ENCODE measurements around the gene RIPOR3. TPM values are rescaled to one million over a fixed set of nuclear protein-coding genes. Genes with fewer than 3 reads are reported as not detected.
A peak's percentile ranks its signal among the peaks of the same experiment; 100 is the strongest.

Gene RIPOR3
- total RNA-seq, 2 experiments from 2014 or later = not detected

DNA sequence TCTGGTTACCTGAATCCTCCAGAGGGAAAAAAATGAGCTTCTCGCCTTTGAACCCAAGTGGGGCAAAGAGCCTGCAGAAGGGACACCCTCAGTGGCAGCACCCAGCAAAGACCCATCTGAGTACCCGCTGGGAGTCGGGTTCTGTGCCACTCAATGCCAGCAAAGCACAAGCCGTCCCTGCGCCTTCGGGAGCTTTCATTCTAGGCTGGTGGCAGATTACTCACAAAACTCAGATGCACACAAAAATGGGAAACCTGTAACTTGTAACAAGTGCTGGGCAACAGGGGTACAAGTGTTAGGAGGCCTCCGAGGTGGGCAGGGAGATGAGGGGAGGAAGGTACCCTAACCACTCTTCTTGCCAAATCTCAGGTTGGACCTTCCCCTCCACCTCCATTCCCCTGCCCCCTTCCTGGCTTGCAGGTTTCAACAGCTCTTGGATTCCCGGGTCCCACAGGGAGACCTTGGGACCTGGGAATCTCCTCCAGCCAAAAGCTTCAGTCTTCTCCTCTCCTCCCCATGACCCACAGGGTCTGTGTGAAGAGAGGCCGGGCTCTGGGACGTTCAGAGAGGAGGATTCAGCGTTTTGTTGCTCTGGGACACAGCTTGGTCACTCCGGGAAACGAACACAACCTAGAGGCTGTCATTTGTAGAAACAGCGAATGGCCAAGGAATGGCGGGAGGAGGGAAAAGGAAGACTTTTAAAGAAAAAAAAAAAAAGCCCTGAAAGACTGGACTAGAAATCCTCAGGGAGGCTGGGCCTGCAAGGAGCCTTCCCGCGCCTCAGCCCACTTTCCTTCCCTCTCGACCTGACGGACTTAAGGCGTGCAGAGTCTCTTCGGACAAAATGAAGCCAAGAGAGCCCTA lies 38.8 kb upstream of the RIPOR3 start:
- CTCF ChIA-PET = interaction anchor here (2.7 kb wide), 1 partner anchor 20 kb away, joined by 12 read pairs; no protein-coding TSS in a partner anchor
- peak overlapping the region; percentile 70 for H3K27ac Mint-ChIP-seq
- H3K4me1 Mint-ChIP-seq (ENCODE audit: low read depth) = peaks cover 36% of the 10 kb centered on the region
- no peaks in the 10 kb centered on the region for H3K9me3 Mint-ChIP-seq
- peak overlapping the region; percentile 86 for H3K4me3 Mint-ChIP-seq
- no peaks in the 10 kb centered on the region for H3K36me3 Mint-ChIP-seq (ENCODE audit: low read depth)
- no peaks in the 10 kb centered on the region for H3K27me3 Mint-ChIP-seq (ENCODE audit: low read depth)
- no peak for DNase-seq
- intact Hi-C loops (cut with micrococcal nuclease) = loop anchor here (2.0 to 10.0 kb wide), 5 partner anchors 65 to 752 kb away; partner anchors contain the start of genes BCAS4, CEBPB and UBE2V1

GRCh38 chr20:50728981-50729874 lies 37.9 kb upstream of the RIPOR3 start:
- Mint-ChIP-seq H3K4me3 (no peak overlapping the region), H3K4me1 (ENCODE audit: low read depth) (peaks cover 32% of the 10 kb centered on the region), H3K27me3 (ENCODE audit: low read depth) (no peaks in the 10 kb centered on the region), H3K36me3 (ENCODE audit: low read depth) (no peaks in the 10 kb centered on the region), H3K27ac (no peak overlapping the region), H3K9me3 (no peaks in the 10 kb centered on the region)
- CTCF ChIA-PET = interaction anchor here (0.6 to 2.7 kb wide), 2 partner anchors 20 to 739 kb away, joined by 6 to 12 read pairs; no protein-coding TSS in a partner anchor
- intact Hi-C loops (cut with micrococcal nuclease) = no loop called here
- no peak for DNase-seq

DNA sequence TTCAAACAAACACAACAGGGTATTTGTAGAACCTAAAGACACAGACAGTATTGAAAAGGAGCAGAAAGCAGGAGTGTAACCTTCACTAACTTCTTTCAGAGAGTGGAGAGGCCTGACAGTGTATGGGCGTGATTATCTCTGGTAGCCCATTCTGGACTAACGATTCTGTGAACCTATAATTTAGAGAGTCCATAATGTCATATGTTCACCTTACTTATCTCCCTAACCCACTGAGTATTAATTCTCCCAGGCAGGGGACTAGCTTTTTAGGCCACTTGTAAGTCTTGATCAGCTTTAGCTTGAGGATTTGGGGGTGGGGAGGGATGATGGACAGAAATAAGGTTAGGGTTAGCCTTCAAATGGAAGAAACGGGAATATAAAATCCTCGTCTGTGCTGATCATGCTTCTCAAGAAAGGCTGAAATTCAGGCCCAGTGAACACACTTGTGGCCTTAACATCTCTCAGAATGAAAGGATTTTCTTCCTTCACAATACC lies 37.2 kb upstream of the RIPOR3 start:
- H3K27me3 Mint-ChIP-seq (ENCODE audit: low read depth) = no peaks in the 10 kb centered on the region
- intact Hi-C loops (cut with micrococcal nuclease) = no loop called here
- no peak overlapping the region for H3K4me3 Mint-ChIP-seq
- peaks cover 30% of the 10 kb centered on the region for H3K4me1 Mint-ChIP-seq (ENCODE audit: low read depth)
- H3K9me3 Mint-ChIP-seq = no peaks in the 10 kb centered on the region
- H3K36me3 Mint-ChIP-seq (ENCODE audit: low read depth) = no peaks in the 10 kb centered on the region
- no peak for DNase-seq
- no peak overlapping the region for H3K27ac Mint-ChIP-seq
- CTCF ChIA-PET = interaction anchor here (2.7 kb wide), 1 partner anchor 21 kb away, joined by 12 read pairs; no protein-coding TSS in a partner anchor

- CTCF ChIA-PET = interaction anchor here (2.7 kb wide), 1 partner anchor 22 kb away, joined by 12 read pairs; no protein-coding TSS in a partner anchor
- no peak for DNase-seq
- Mint-ChIP-seq H3K4me3 (no peak overlapping the region), H3K4me1 (ENCODE audit: low read depth) (peaks cover 26% of the 10 kb centered on the region), H3K9me3 (no peaks in the 10 kb centered on the region), H3K27me3 (ENCODE audit: low read depth) (no peaks in the 10 kb centered on the region), H3K27ac (no peak overlapping the region), H3K36me3 (ENCODE audit: low read depth) (no peaks in the 10 kb centered on the region)
- intact Hi-C loops (cut with micrococcal nuclease) = no loop called here
Observed at GRCh38 chr20:50727792-50728485, 36.6 kb upstream of the RIPOR3 start.

DNA sequence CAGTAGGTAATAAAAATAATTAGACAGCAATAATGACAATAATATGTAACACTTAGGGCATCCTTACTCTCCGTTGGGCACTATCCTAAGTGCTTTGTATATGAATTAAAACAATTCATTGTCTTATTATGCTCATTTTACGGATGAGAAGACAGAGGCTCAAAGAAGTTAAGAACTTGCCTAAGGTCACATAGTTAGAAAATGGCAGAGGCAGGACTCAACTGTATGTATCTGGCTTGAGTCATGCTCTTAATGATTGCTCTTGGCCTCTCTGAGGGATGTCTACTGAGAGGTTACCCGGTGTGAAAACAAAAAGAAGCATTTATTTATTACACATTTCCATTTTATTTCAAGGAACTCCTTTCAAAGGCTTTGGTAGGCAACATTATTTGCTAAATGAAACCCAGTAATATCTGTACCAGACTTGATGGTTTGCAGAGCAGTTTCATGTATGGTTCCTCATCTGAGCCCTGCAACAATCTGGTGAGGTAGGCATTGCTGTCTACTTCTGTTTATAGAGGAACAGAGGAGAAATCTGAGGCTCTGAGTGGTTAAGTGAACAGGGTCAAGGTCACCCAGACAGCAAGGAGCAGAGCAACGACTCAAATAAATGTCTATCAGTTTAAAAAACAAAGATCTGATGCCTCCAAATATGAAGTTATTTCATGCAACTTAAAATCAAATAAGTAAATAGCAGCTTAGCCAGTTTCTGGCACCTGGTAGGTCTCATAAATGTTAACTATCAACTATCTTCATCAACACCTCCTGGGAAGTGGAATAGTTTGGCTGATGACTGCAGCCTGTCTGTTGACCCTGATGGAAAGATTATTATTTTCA lies 35.8 kb upstream of the RIPOR3 start:
- Mint-ChIP-seq H3K27me3 (ENCODE audit: low read depth) (no peaks in the 10 kb centered on the region), H3K36me3 (ENCODE audit: low read depth) (no peaks in the 10 kb centered on the region), H3K9me3 (no peaks in the 10 kb centered on the region), H3K4me1 (ENCODE audit: low read depth) (peaks cover 18% of the 10 kb centered on the region), H3K27ac (no peak overlapping the region), H3K4me3 (no peak overlapping the region)
- CTCF ChIA-PET = interaction anchor here (0.7 kb wide), 1 partner anchor 200 kb away, joined by 3 read pairs; no protein-coding TSS in a partner anchor
- intact Hi-C loops (cut with micrococcal nuclease) = no loop called here
- DNase-seq = no peak

- CTCF ChIA-PET = interaction anchor here (0.6 to 3.1 kb wide), 3 partner anchors 24 to 242 kb away, joined by 3 to 21 read pairs (median 3); no protein-coding TSS in a partner anchor
- no peaks in the 10 kb centered on the region for H3K9me3 Mint-ChIP-seq
- H3K4me3 Mint-ChIP-seq = no peak overlapping the region
- H3K36me3 Mint-ChIP-seq (ENCODE audit: low read depth) = no peaks in the 10 kb centered on the region
- no peaks in the 10 kb centered on the region for H3K27me3 Mint-ChIP-seq (ENCODE audit: low read depth)
- DNase-seq = no peak
- intact Hi-C loops (cut with micrococcal nuclease) = no loop called here
- H3K27ac Mint-ChIP-seq = no peak overlapping the region
- peaks cover 18% of the 10 kb centered on the region for H3K4me1 Mint-ChIP-seq (ENCODE audit: low read depth)
Observed at GRCh38 chr20:50725724-50726005, 34.3 kb upstream of the RIPOR3 start.

DNA sequence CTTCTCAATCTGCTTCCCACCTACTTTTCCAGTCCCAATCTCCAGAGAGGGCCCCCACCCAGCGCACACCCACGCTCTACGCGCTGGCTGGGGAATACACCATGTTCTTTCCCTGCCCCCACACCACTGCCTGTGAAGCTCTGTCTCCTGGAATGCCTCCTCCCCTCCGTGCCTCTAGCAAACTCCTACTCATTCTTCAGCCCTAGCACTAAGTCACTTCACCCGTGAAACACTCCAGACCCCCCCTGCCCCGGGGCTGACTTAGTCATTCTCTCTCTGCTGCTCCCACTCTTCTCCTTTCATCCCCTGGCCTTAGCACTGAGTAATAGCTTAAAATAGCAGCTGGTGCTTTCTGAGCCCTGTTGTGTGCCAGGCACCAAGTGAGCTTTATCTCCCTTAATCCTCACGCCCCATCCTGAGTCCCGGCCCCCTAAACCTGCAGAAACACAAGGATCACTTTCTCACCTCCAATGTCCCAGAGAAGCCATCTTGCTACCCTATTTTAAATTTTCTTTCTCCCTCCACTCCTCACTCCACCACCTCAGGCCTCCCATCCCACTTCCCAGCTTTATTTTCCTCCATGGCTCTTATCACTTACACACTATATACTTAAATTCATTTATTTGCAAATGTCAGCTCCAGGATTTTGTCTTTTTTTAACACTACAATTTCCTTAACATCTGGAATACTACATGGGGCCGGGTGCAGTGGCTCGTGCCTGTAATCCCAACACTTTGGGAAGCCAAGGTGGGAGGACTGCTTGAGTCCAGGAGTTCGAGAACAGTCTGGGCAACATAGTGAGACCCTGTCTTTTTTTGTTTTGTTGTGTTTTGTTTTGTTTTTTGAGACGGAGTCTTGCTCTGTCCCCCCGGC lies 33.7 kb upstream of the RIPOR3 start:
- H3K36me3 Mint-ChIP-seq (ENCODE audit: low read depth) = no peaks in the 10 kb centered on the region
- no peaks in the 10 kb centered on the region for H3K9me3 Mint-ChIP-seq
- CTCF ChIA-PET = interaction anchor here (0.5 to 3.1 kb wide), 8 partner anchors 21 to 241 kb away, joined by 3 to 21 read pairs (median 3); no protein-coding TSS in a partner anchor
- H3K4me1 Mint-ChIP-seq (ENCODE audit: low read depth) = peaks cover 13% of the 10 kb centered on the region
- H3K27ac Mint-ChIP-seq = no peak overlapping the region
- intact Hi-C loops (cut with micrococcal nuclease) = no loop called here
- DNase-seq = peak; percentile 91
- H3K27me3 Mint-ChIP-seq (ENCODE audit: low read depth) = no peaks in the 10 kb centered on the region
- no peak overlapping the region for H3K4me3 Mint-ChIP-seq

GRCh38 chr20:50724112-50724725 lies 32.9 kb upstream of the RIPOR3 start:
- Mint-ChIP-seq H3K4me3 (no peak overlapping the region), H3K27me3 (ENCODE audit: low read depth) (no peaks in the 10 kb centered on the region), H3K4me1 (ENCODE audit: low read depth) (peaks cover 13% of the 10 kb centered on the region), H3K9me3 (no peaks in the 10 kb centered on the region), H3K27ac (no peak overlapping the region), H3K36me3 (ENCODE audit: low read depth) (no peaks in the 10 kb centered on the region)
- DNase-seq = no peak
- CTCF ChIA-PET = interaction anchor here (0.5 to 3.1 kb wide), 7 partner anchors 21 to 205 kb away, joined by 3 to 21 read pairs (median 3); no protein-coding TSS in a partner anchor
- intact Hi-C loops (cut with micrococcal nuclease) = no loop called here

GRCh38 chr20:50723672-50724071 lies 32.3 kb upstream of the RIPOR3 start:
- CTCF ChIA-PET = interaction anchor here (0.6 to 3.1 kb wide), 4 partner anchors 22 to 67 kb away, joined by 3 to 21 read pairs (median 8); no protein-coding TSS in a partner anchor
- no peak overlapping the region for H3K4me3 Mint-ChIP-seq
- DNase-seq = no peak
- H3K27me3 Mint-ChIP-seq (ENCODE audit: low read depth) = no peaks in the 10 kb centered on the region
- no peaks in the 10 kb centered on the region for H3K9me3 Mint-ChIP-seq
- intact Hi-C loops (cut with micrococcal nuclease) = no loop called here
- H3K4me1 Mint-ChIP-seq (ENCODE audit: low read depth) = peaks cover 13% of the 10 kb centered on the region
- no peak overlapping the region for H3K27ac Mint-ChIP-seq
- H3K36me3 Mint-ChIP-seq (ENCODE audit: low read depth) = no peaks in the 10 kb centered on the region

All from activated naive CD4-positive, alpha-beta T cell treated with anti-CD3 and anti-CD28 coated beads for 36 hours (primary cell).